GM12875 (cell line): ENCODE measurements around the gene CLNK.

ENCODE experiments used
- H3K4me3 ChIP-seq: one replicate; pipeline ENCODE4 v1.5.1; 2011; ENCODE audit warnings: low read depth, low read length, control low read depth
- TF ChIP-seq, protein P1 (sequence below): IDR thresholded peaks from 2 replicates; pipeline ENCODE4 v1.5.1; 2011; ENCODE audit warnings: low read depth, mild to moderate bottlenecking, control low read depth, inconsistent platforms, low read length, moderate library complexity, borderline replicate concordance; ENCODE audit not compliant: insufficient read depth

Gene CLNK

DNA sequence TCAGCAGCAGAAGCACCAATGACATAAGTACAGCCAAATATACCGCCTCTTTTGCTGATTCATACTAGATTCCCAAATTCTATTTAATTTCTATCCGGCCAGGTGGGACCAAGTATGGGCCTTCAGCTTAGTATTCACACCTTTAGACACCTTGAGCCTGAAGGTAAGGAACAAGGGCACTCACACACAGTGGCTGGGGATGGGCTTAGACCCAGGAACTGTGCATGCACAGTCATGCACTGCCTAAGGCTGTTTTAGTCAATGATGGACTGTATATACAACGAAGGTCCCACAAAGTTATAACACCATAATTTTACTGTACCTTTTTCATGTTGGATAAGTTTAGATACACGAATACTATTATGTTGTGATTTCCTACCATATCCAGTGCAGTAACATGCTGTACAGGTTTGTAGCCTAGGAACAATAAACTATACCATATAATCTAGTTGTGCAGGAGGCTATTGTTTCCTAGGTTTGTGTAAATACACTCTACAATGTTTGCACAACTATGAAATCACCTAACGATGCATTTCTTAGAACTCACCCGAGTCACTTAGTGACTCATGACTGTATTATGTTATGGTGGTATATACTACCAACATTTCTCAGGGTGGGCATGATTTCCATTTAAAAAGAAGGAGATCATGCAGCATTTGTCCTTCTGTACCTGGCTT, 9.7 kb upstream of the CLNK start:
- TF ChIP-seq, protein P1, sequence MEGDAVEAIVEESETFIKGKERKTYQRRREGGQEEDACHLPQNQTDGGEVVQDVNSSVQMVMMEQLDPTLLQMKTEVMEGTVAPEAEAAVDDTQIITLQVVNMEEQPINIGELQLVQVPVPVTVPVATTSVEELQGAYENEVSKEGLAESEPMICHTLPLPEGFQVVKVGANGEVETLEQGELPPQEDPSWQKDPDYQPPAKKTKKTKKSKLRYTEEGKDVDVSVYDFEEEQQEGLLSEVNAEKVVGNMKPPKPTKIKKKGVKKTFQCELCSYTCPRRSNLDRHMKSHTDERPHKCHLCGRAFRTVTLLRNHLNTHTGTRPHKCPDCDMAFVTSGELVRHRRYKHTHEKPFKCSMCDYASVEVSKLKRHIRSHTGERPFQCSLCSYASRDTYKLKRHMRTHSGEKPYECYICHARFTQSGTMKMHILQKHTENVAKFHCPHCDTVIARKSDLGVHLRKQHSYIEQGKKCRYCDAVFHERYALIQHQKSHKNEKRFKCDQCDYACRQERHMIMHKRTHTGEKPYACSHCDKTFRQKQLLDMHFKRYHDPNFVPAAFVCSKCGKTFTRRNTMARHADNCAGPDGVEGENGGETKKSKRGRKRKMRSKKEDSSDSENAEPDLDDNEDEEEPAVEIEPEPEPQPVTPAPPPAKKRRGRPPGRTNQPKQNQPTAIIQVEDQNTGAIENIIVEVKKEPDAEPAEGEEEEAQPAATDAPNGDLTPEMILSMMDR = no peak
- H3K4me3 ChIP-seq = no peak overlapping the region

DNA sequence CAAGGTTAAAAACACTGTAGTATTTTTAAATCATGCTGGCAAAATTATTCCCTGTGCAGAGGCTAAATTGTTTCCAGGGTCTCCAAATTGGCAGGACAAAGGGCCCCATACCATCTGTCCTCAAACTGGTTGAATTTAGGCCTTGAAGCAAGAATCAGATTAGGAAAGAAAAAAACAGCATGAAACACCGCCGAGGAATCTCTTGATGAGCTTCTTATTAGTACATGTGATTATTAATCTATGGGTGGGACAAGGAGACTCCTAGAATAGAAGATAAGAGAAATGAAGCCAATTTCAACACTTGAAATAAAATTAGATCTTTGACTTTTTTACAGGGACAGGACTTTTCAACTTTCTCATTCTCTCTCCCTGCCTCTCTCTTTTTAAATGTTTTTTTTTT, 7.1 kb upstream of the CLNK start:
- H3K4me3 ChIP-seq = no peak overlapping the region
- TF ChIP-seq, protein P1 = no peak

DNA sequence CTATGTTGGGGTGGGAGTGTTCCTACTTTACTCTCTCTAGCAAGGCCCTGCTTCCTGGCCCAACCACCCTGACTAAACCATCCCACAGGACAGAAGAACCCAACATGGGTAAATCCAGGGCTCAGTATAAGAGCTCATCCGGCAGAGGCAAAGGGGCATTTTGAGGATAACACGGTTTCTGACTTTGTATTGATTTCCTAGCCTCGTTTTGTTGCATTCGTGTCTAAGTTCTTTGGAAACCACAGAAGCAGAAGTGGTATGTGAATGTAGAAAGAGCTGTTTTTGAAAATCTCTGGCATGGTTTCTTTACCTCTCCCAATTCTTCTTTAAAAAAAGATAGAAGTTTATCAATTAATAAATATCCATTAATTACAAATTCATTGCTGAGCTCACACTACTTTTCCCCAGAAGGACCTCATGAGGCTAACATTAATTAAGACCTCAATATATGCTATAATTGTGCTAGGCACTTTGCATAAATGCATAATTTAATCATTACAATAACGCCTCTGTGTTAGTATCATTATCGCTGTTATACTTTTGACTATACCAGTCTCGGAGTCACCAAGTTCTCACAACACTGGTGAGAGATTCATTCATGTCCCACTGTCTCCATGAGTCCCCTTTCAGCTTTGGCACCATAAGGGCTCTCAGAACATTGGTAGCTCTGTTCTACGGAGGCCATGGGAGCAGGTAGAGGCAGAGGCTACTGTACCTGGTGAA, 5.8 kb upstream of the CLNK start:
- TF ChIP-seq, protein P1 = no peak
- H3K4me3 ChIP-seq = no peak overlapping the region

DNA sequence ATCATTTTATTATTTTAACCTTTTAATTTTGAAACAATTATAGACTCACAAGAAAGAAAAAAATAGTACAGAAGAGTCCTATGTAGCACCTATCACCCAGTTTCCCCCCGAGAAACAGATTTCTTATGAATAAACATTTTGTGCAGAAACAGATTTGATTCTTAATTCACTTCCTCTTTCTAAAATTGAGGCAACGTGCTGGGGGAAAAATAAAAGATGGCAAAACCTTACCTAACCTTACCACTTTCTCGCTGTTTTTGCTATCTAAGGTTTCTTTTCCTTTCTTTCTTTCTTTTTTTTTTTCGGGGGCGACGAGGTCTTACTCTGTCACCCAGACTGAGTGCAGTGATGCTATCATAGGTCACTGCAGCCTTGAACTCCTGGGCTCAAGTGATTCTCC, 4.3 kb upstream of the CLNK start:
- no peak overlapping the region for H3K4me3 ChIP-seq
- TF ChIP-seq, protein P1 = no peak

DNA sequence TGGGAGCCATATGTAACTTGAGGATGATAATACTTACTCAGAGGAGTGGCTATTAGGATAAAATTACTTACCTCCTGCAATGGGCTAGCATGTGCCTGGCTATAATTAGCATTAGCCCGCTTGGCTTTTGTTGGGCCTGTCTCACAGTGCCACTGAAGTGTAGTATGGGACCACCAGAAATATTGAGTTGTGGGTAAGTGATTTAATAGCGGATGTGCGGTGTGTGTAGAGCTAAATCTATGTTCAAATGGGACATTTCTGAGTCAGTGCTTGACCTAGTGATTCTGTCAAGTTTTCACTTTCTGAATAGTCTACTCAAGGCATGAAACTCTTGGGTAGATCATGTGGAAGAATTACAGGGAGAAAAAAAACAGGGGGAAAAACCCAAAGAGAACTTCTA, 3.5 kb upstream of the CLNK start:
- TF ChIP-seq, protein P1 = no peak
- H3K4me3 ChIP-seq = no peak overlapping the region

DNA sequence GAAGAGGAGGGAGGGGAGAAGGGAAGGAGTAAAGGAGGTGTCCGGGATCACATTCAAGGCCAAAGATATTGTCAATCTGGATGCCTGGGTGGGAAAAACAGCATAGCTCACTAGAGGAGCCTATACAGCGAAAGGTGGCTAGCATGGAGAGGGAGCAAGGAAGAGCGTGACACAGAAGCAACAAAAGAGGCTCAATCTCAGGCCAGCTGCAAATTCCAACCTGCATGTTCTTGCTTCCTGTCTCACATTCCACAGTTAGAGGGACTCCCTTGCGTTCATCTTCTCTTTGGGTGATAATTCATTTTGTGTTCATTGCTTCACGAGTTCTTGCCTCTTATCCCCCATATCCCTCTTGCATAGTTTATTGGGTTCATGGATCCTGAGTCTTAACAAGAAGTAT, 3.0 kb upstream of the CLNK start:
- no peak overlapping the region for H3K4me3 ChIP-seq

More for the DNA sequence above, 3.0 kb upstream of the CLNK start:
- TF ChIP-seq, protein P1 = no peak
